H1 (cell line): ENCODE measurements around the gene FOSL2. TPM values are rescaled to one million over a fixed set of nuclear protein-coding genes. Genes with fewer than 3 reads are reported as not detected.

Experiments used
- CTCF ChIA-PET: fragments of 300-600 bp; sonication (Branson Sonifier 250); formaldehyde crosslinking; loops from one replicate; lab custom pipeline; 2021; ENCODE audit not compliant: partially characterized antibody; lab: Charles Lee
- POLR2A ChIA-PET: fragments of 300-600 bp; sonication (Branson Sonifier 250); formaldehyde crosslinking; loops from one replicate; lab custom pipeline; 2021; ENCODE audit warnings: inconsistent platforms; ENCODE audit not compliant: partially characterized antibody; lab: Charles Lee
- DNase-seq, 2 experiments: peaks; one replicate each; pipeline versions ENCODE4 v3.0.0 to v3.0.0-alpha.2; 2010 to 2022; ENCODE audit warnings: low spot score in 2 of 2, low read depth in 1 of 2, mixed read lengths in 1 of 2
- FAIRE-seq: peaks from 2 replicates; lab custom pipeline; 2011; peaks lifted over from hg19 to GRCh38; lab: Jason Lieb, UNC
- H2AFZ ChIP-seq: 2 replicates; pipeline ENCODE4 v1.8.1; 2012; ENCODE audit warnings: low read length, inconsistent platforms
- H2AK5ac ChIP-seq: 2 replicates; pipeline ENCODE4 v1.6.1; 2013; ENCODE audit warnings: low read depth, low read length
- H2BK120ac ChIP-seq: replicated peaks from 2 replicates; pipeline ENCODE3; 2013; ENCODE audit warnings: low read depth, low read length, inconsistent platforms
- H2BK12ac ChIP-seq: 2 replicates; pipeline ENCODE4 v1.6.1; 2013; ENCODE audit warnings: low read depth, low read length
- H2BK15ac ChIP-seq: 2 replicates; pipeline ENCODE4 v1.6.1; 2013; ENCODE audit warnings: low read length
- H2BK20ac ChIP-seq: 2 replicates; pipeline ENCODE4 v1.6.1; 2013; ENCODE audit warnings: low read length
- H2BK5ac ChIP-seq: 2 replicates; pipeline ENCODE4 v1.6.1; 2013; ENCODE audit warnings: low read depth, low read length
- H3K14ac ChIP-seq: 2 replicates; pipeline ENCODE4 v1.6.1; 2013; ENCODE audit warnings: inconsistent platforms; ENCODE audit not compliant: insufficient read length
- H3K18ac ChIP-seq: 2 replicates; pipeline ENCODE4 v1.6.1; 2013; ENCODE audit warnings: low read length; ENCODE audit errors: extremely low read depth
- H3K23ac ChIP-seq: 2 replicates; pipeline ENCODE4 v1.6.1; 2013; ENCODE audit warnings: inconsistent platforms; ENCODE audit not compliant: insufficient read length
- H3K23me2 ChIP-seq: 2 replicates; pipeline ENCODE4 v1.6.1; 2013; ENCODE audit warnings: low read depth, low read length
- H3K27ac ChIP-seq: 2 replicates; pipeline ENCODE4 v1.6.1; 2011; ENCODE audit warnings: low read depth, low read length, inconsistent platforms
- H3K27me3 ChIP-seq, 4 experiments: replicated peaks in 1 of 4; 1 replicate in 1 of 4; 2 replicates in 3 of 4; pipeline versions ENCODE4 v1.6.1 to v1.8.1; 2011 to 2013; ENCODE audit warnings: low read length in 3 of 4, mild to moderate bottlenecking in 3 of 4, inconsistent platforms in 2 of 4, mixed read lengths in 2 of 4, moderate library complexity in 1 of 4; ENCODE audit not compliant: control insufficient read depth in 3 of 4, insufficient read depth in 3 of 4; ENCODE audit errors: extremely low read depth in 1 of 4
- H3K36me3 ChIP-seq, 4 experiments: 2 replicates each; pipeline versions ENCODE4 v1.6.1 to v1.8.1; 2011 to 2013; ENCODE audit warnings: mild to moderate bottlenecking in 4 of 4, low read length in 3 of 4, moderate library complexity in 2 of 4, control low read depth in 1 of 4, inconsistent platforms in 1 of 4; ENCODE audit not compliant: insufficient read depth in 4 of 4, control insufficient read depth in 2 of 4
- H3K4ac ChIP-seq: replicated peaks from 2 replicates; pipeline ENCODE3; 2013; ENCODE audit warnings: low read length, low read depth, mixed read lengths, inconsistent platforms; ENCODE audit not compliant: insufficient read length
- H3K4me1 ChIP-seq, 4 experiments: replicated peaks in 1 of 4; 1 replicate in 1 of 4; 2 replicates in 3 of 4; pipeline versions ENCODE4 v1.6.1 to v1.8.1; 2011 to 2013; ENCODE audit warnings: low read length in 3 of 4, inconsistent platforms in 2 of 4, mixed read lengths in 1 of 4; ENCODE audit not compliant: insufficient read depth in 4 of 4, control insufficient read depth in 3 of 4
- H3K4me2 ChIP-seq, 2 experiments: 2 replicates each; pipeline versions ENCODE4 v1.6.1 to v1.8.1; 2011 to 2013; ENCODE audit warnings: low read depth in 2 of 2, low read length in 2 of 2, control low read depth in 1 of 2, inconsistent platforms in 1 of 2, mild to moderate bottlenecking in 1 of 2; ENCODE audit not compliant: insufficient read depth in 1 of 2
- H3K4me3 ChIP-seq, 4 experiments: fragments of 200-600, 300-600 bp in 1 of 4; sonication (generic), shearing (Covaris generic), sonication (Bioruptor Twin) in 1 of 4; 2 replicates each; pipeline versions ENCODE4 v1.5.1 to v1.8.1; 2011 to 2016; ENCODE audit warnings: low read length in 4 of 4, low read depth in 3 of 4, control low read depth in 2 of 4, inconsistent platforms in 2 of 4, mild to moderate bottlenecking in 2 of 4, mixed read lengths in 1 of 4, moderate library complexity in 1 of 4; ENCODE audit not compliant: insufficient read depth in 2 of 4; ENCODE audit errors: extremely low read depth in 1 of 4
- H3K56ac ChIP-seq: replicated peaks from 2 replicates; pipeline ENCODE3; 2013; ENCODE audit warnings: low read depth, mild to moderate bottlenecking, mixed read lengths, low read length, inconsistent platforms; ENCODE audit not compliant: insufficient read length
- H3K79me1 ChIP-seq: 2 replicates; pipeline ENCODE4 v1.6.1; 2013; ENCODE audit warnings: low read depth, low read length, control low read depth
- H3K79me2 ChIP-seq, 2 experiments: 2 replicates each; pipeline versions ENCODE4 v1.6.1 to v1.8.1; 2012 to 2013; ENCODE audit warnings: low read length in 2 of 2, mild to moderate bottlenecking in 2 of 2, inconsistent platforms in 1 of 2; ENCODE audit not compliant: insufficient read depth in 2 of 2, control insufficient read depth in 1 of 2
- H3K9ac ChIP-seq, 4 experiments: replicated peaks in 1 of 4; 1 replicate in 1 of 4; 2 replicates in 3 of 4; pipeline versions ENCODE4 v1.6.1 to v1.8.1; 2011 to 2013; ENCODE audit warnings: low read depth in 3 of 4, low read length in 3 of 4, control low read depth in 2 of 4, mild to moderate bottlenecking in 2 of 4, moderate library complexity in 2 of 4, inconsistent platforms in 1 of 4; ENCODE audit errors: extremely low read depth in 1 of 4
- H3K9me3 ChIP-seq, 2 experiments: 2 replicates each; pipeline versions ENCODE4 v1.6.1 to v1.8.1; 2012 to 2013; ENCODE audit warnings: mild to moderate bottlenecking in 2 of 2, moderate library complexity in 2 of 2, control low read depth in 1 of 2, inconsistent platforms in 1 of 2, low read depth in 1 of 2, low read length in 1 of 2, mixed read lengths in 1 of 2; ENCODE audit not compliant: insufficient read depth in 2 of 2
- H4K20me1 ChIP-seq, 2 experiments: replicated peaks in 1 of 2; 2 replicates each; pipeline versions ENCODE3 to v1.8.1; 2011 to 2013; ENCODE audit warnings: inconsistent platforms in 2 of 2, low read length in 2 of 2, mild to moderate bottlenecking in 1 of 2; ENCODE audit not compliant: insufficient read depth in 2 of 2, control insufficient read depth in 1 of 2
- H4K5ac ChIP-seq: 2 replicates; pipeline ENCODE4 v1.6.1; 2013; ENCODE audit warnings: low read length, low read depth, mixed read lengths, inconsistent platforms; ENCODE audit not compliant: insufficient read length
- H4K8ac ChIP-seq: 2 replicates; pipeline ENCODE4 v1.8.0; 2013; ENCODE audit warnings: mild to moderate bottlenecking, moderate library complexity, low read length, inconsistent platforms; ENCODE audit not compliant: insufficient read depth; ENCODE audit errors: extremely low read depth
- H4K91ac ChIP-seq: replicated peaks from 2 replicates; pipeline ENCODE3; 2013; ENCODE audit warnings: low read length, mixed read lengths, inconsistent platforms; ENCODE audit not compliant: insufficient read length
- CHD1 ChIP-seq: IDR thresholded peaks from 2 replicates; pipeline ENCODE4 v1.6.1; 2012; ENCODE audit warnings: low read depth, low read length, improper control_type of control experiment
- GABPA ChIP-seq: IDR thresholded peaks from 2 replicates; pipeline ENCODE4 v1.6.1; 2011; ENCODE audit warnings: mild to moderate bottlenecking, low read length, moderate library complexity, borderline replicate concordance; ENCODE audit not compliant: insufficient read depth
- KDM4A ChIP-seq: IDR thresholded peaks from one replicate; pipeline ENCODE4 v1.7.1; 2012; ENCODE audit warnings: low read depth, mild to moderate bottlenecking, moderate library complexity, low read length, inconsistent platforms; ENCODE audit not compliant: severe bottlenecking
- PHF8 ChIP-seq: fragments of 200-600 bp; sonication (generic); conservative IDR thresholded peaks from 2 replicates; pipeline ENCODE4 v1.7.1; 2012; ENCODE audit warnings: low read depth, mild to moderate bottlenecking, inconsistent platforms, low read length, moderate library complexity
- WGBS, 2 experiments: shearing (Covaris generic) in 1 of 2; methylation state at CpG; one replicate each; pipeline versions ENCODE4 v1.1.6 to v1.1.7; 2013 to 2015; ENCODE audit warnings: low lambda C conversion rate in 2 of 2, mixed read lengths in 2 of 2, inconsistent platforms in 1 of 2, low coverage in 1 of 2, missing lambda C conversion rate in 1 of 2; ENCODE audit not compliant: insufficient replicate concordance in 2 of 2, insufficient coverage in 1 of 2, insufficient read length in 1 of 2; ENCODE audit errors: extremely low coverage in 1 of 2, missing lambda C conversion rate in 1 of 2; 5-methylcytosine and 5-hydroxymethylcytosine counted together
- polyA plus RNA-seq, 7 experiments: library from polyadenylated mRNA; depleted of rRNA in 3 of 7; stranded (reverse) in 5 of 7; unstranded in 2 of 7; fragments of >200 nt in 5 of 7; fragments of 200-250 nt in 2 of 7; gene quantifications; 1 replicate in 5 of 7; 2 replicates in 1 of 7; 4 replicates in 1 of 7; pipeline versions ENCODE4 v1.2.1 to v1.2.3, GENCODE V29; 2011 to 2013; ENCODE audit warnings: missing spikeins in 2 of 7, mixed read lengths in 2 of 7
- total RNA-seq: library from RNA; stranded (reverse); fragmentation: NEBNext Ultra II Directional; extraction: Animal tissue kit (Norgen Biotek cat#: 25700); gene quantifications from 2 replicates; pipeline ENCODE4 v1.2.1, GENCODE V29; 2021
- TF ChIP-seq, protein P1 (sequence below): IDR thresholded peaks from 2 replicates; pipeline ENCODE4 v1.6.1; 2012; ENCODE audit warnings: inconsistent platforms

The FOSL2 gene
- total and polyA plus RNA-seq, 2 of the 8 experiments (the other 6 are each of a cell fraction or from before 2014, with no cell fraction given), result 1.5 to 4.5 TPM

DNA sequence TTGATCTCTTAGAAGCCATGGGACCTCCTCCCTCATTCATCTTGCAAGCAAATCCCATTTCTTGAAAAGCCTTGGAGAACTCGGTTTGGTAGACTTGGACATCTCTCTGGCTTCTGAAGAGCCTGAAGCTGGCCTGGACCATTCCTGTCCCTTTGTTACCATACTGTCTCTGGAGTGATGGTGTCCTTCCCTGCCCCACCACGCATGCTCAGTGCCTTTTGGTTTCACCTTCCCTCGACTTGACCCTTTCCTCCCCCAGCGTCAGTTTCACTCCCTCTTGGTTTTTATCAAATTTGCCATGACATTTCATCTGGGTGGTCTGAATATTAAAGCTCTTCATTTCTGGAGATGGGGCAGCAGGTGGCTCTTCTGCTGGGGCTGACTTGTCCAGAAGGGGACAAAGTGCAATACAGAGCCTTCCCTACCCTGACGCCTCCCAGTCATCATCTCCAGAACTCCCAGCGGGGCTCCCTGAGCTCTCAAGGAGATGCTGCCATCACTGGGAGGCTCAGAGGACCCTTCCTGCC, 20.0 kb downstream of the FOSL2 start:
- no peak for TF ChIP-seq KDM4A
- no peak for TF ChIP-seq GABPA
- no peak for TF ChIP-seq PHF8
- TF ChIP-seq CHD1, result no peak
- TF ChIP-seq, protein P1, sequence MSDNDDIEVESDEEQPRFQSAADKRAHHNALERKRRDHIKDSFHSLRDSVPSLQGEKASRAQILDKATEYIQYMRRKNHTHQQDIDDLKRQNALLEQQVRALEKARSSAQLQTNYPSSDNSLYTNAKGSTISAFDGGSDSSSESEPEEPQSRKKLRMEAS, result no peak
- CTCF ChIA-PET, result interaction anchor here (0.7 to 4.2 kb wide), 10 partner anchors 11 to 730 kb away, joined by 3 to 28 read pairs (median 4); no protein-coding TSS in a partner anchor
- H2BK5ac ChIP-seq, result no peak overlapping the region
- H4K20me1 ChIP-seq, result peaks cover 0 to 2% of the 10 kb centered on the region in 2 experiments
- no peaks in the 10 kb centered on the region; a peak in 1 of 7 replicates for H3K27me3 ChIP-seq
- H3K4me3 ChIP-seq, result no peak overlapping the region
- H3K18ac ChIP-seq, result no peak overlapping the region
- H3K27ac ChIP-seq, result no peak overlapping the region
- no peak overlapping the region for H4K91ac ChIP-seq
- H3K23ac ChIP-seq, result no peak overlapping the region
- no peak overlapping the region for H2AK5ac ChIP-seq
- peaks cover 0 to 6% (median 0%) of the 10 kb centered on the region in 4 experiments; a peak in 1 of 8 replicates for H3K36me3 ChIP-seq
- no peak overlapping the region for H3K14ac ChIP-seq
- 0 out of 2 replicates have a peak overlapping the region, but pooled peaks have one; percentile 18 for H2BK15ac ChIP-seq
- H3K9ac ChIP-seq, result no peak overlapping the region
- no peaks in the 10 kb centered on the region for H3K79me1 ChIP-seq
- H2BK20ac ChIP-seq, result no peak overlapping the region
- no peak overlapping the region for H2BK120ac ChIP-seq
- H3K4ac ChIP-seq, result no peak overlapping the region
- WGBS, 2 experiments, result 94% methylated on average over 6 of the region's 6 CpGs; no CpG with 5 or more reads in 1 of the 2 experiments
- H3K56ac ChIP-seq, result no peak overlapping the region
- H2AFZ ChIP-seq, result no peak overlapping the region
- H3K79me2 ChIP-seq, result no peaks in the 10 kb centered on the region
- DNase-seq (no peak), FAIRE-seq (no peak)
- peaks cover 0 to 12% (median 7%) of the 10 kb centered on the region in 4 experiments; a peak in 6 of 7 replicates for H3K4me1 ChIP-seq
- H4K8ac ChIP-seq, result no peak overlapping the region
- H4K5ac ChIP-seq, result no peak overlapping the region
- H3K4me2 ChIP-seq, result no peak overlapping the region
- H3K23me2 ChIP-seq, result no peaks in the 10 kb centered on the region
- no peak overlapping the region for H2BK12ac ChIP-seq
- no peaks in the 10 kb centered on the region for H3K9me3 ChIP-seq
- POLR2A ChIA-PET, result interaction anchor here (0.9 to 1.5 kb wide), 2 partner anchors 12 to 13 kb away, joined by 4 read pairs; no protein-coding TSS in a partner anchor
